22Rv1 (cell line): Measurements from ENCODE around the gene TTYH2.

ENCODE experiments used
- CTCF ChIP-seq: fragments of 450-650 bp; IDR thresholded peaks from 2 replicates; pipeline ENCODE4 v1.5.1; 2017; ENCODE audit warnings: mild to moderate bottlenecking
- ZFX ChIP-seq: fragments of 450-650 bp; IDR thresholded peaks from 2 replicates; pipeline ENCODE4 v1.6.1; 2017; ENCODE audit warnings: antibody characterized with exemption, borderline replicate concordance

- no peak for TF ChIP-seq CTCF
- TF ChIP-seq ZFX, result no peak
These were observed 15.6 kb upstream of the TTYH2 start for GRCh38 chr17:74197801-74198200.
